ENCODE measurements around the gene IL20RB.
"Not testable (repeated sequence)": the region's sequence is repeated elsewhere in the genome, so short reads cannot be mapped to it uniquely, and the experiment has no call there.

The IL20RB gene

GRCh38 chr3:136989781-136990524 lies 32.2 kb downstream of the IL20RB start:
- FAIRE-seq: no peak

- FAIRE-seq: no peak
Observed at GRCh38 chr3:136990826-136991225, 33.0 kb downstream of the IL20RB start.

GRCh38 chr3:136992115-136992514 lies 34.3 kb downstream of the IL20RB start:
- no peak for FAIRE-seq

GRCh38 chr3:136994772-136995516 lies 37.2 kb downstream of the IL20RB start:
- no peak for FAIRE-seq

- FAIRE-seq: no peak
Observed at GRCh38 chr3:136995652-136996051, 37.9 kb downstream of the IL20RB start.

GRCh38 chr3:137000039-137000438 lies 42.3 kb downstream of the IL20RB start:
- FAIRE-seq: no peak

- not testable (repeated sequence) for FAIRE-seq
Observed at GRCh38 chr3:137007376-137007775, 49.6 kb downstream of the IL20RB start.

GRCh38 chr3:137008131-137008530 lies 50.3 kb downstream of the IL20RB start:
- no peak for FAIRE-seq

GRCh38 chr3:137008976-137009375 lies 51.2 kb downstream of the IL20RB start:
- no peak for FAIRE-seq

GRCh38 chr3:137010137-137010536 lies 52.4 kb downstream of the IL20RB start:
- no peak for FAIRE-seq

- no peak for FAIRE-seq
Observed at GRCh38 chr3:137011153-137011552, 53.4 kb downstream of the IL20RB start.

- no peak for FAIRE-seq
Observed at GRCh38 chr3:137012097-137012501, 54.3 kb downstream of the IL20RB start.

- FAIRE-seq: peak; percentile 94
Observed at GRCh38 chr3:137013951-137014688, 56.3 kb downstream of the IL20RB start.

- FAIRE-seq: not testable (repeated sequence)
Observed at GRCh38 chr3:137017316-137017715, 59.5 kb downstream of the IL20RB start.

GRCh38 chr3:137020315-137020714 lies 62.5 kb downstream of the IL20RB start:
- FAIRE-seq: no peak

- peak; percentile 62 for FAIRE-seq
Observed at GRCh38 chr3:137020888-137021287, 63.1 kb downstream of the IL20RB start.

GRCh38 chr3:137024348-137024747 lies 66.6 kb downstream of the IL20RB start:
- FAIRE-seq: no peak

GRCh38 chr3:137026701-137027100 lies 68.9 kb downstream of the IL20RB start:
- no peak for FAIRE-seq

- peak; percentile 31 for FAIRE-seq
Observed at GRCh38 chr3:137032465-137033120, 74.8 kb downstream of the IL20RB start.

GRCh38 chr3:137035631-137036030 lies 77.8 kb downstream of the IL20RB start:
- no peak for FAIRE-seq

GRCh38 chr3:137039570-137039969 lies 81.8 kb downstream of the IL20RB start:
- no peak for FAIRE-seq

GRCh38 chr3:137041251-137041650 lies 83.5 kb downstream of the IL20RB start:
- FAIRE-seq: no peak

GRCh38 chr3:137041686-137042085 lies 83.9 kb downstream of the IL20RB start:
- FAIRE-seq: no peak
